NCI-H146 treated with DMSO at 0.1 percent for 48 hours (cell line): Measurements from ENCODE around the gene ARHGAP26.

Experiments
- DNase-seq: peaks from one replicate; lab custom pipeline; 2025; ENCODE audit not compliant: unreplicated experiment; lab: John Stamatoyannopoulos, UW

The ARHGAP26 gene

GRCh38 chr5:143213231-143213850 is 443.2 kb downstream of the ARHGAP26 start:
- no peak for DNase-seq

GRCh38 chr5:143213851-143214363 is 443.7 kb downstream of the ARHGAP26 start:
- DNase-seq: no peak

GRCh38 chr5:143214458-143214857 is 444.3 kb downstream of the ARHGAP26 start:
- no peak for DNase-seq

GRCh38 chr5:143214890-143215289 is 444.7 kb downstream of the ARHGAP26 start:
- no peak for DNase-seq

GRCh38 chr5:143215690-143216089 is 445.5 kb downstream of the ARHGAP26 start:
- no peak for DNase-seq

- DNase-seq: no peak
Measured at GRCh38 chr5:143216211-143216610, 446.0 kb downstream of the ARHGAP26 start.

GRCh38 chr5:143217065-143217803 is 447.1 kb downstream of the ARHGAP26 start:
- no peak for DNase-seq

- no peak for DNase-seq
Measured at GRCh38 chr5:143217804-143218160, 447.6 kb downstream of the ARHGAP26 start.

- no peak for DNase-seq
Measured at GRCh38 chr5:143218517-143219170, 448.5 kb downstream of the ARHGAP26 start.

- DNase-seq: no peak
Measured at GRCh38 chr5:143219696-143220095, 449.5 kb downstream of the ARHGAP26 start.

- DNase-seq: no peak
Measured at GRCh38 chr5:143220748-143221251, 450.6 kb downstream of the ARHGAP26 start.

GRCh38 chr5:143222287-143223231 is 452.4 kb downstream of the ARHGAP26 start:
- DNase-seq: peak; percentile 33

GRCh38 chr5:143224672-143225071 is 454.5 kb downstream of the ARHGAP26 start:
- DNase-seq: no peak

- no peak for DNase-seq
Measured at GRCh38 chr5:143225511-143225910, 455.3 kb downstream of the ARHGAP26 start.

- DNase-seq: no peak
Measured at GRCh38 chr5:143226361-143226760, 456.2 kb downstream of the ARHGAP26 start.

- DNase-seq: no peak
Measured at GRCh38 chr5:143226872-143227271, 456.7 kb downstream of the ARHGAP26 start.

GRCh38 chr5:143227301-143227700 is 457.1 kb downstream of the ARHGAP26 start:
- DNase-seq: no peak

- no peak for DNase-seq
Measured at GRCh38 chr5:143228597-143229293, 458.6 kb downstream of the ARHGAP26 start.

- DNase-seq: no peak
Measured at GRCh38 chr5:143229426-143229895, 459.3 kb downstream of the ARHGAP26 start.
